ENCODE data around the gene TBKBP1.

Gene TBKBP1

GRCh38 chr17:47693731-47694580, at the start of gene TBKBP1:
Gene TBKBP1, plus strand, starts transcription at chr17:47694161. Its CDS starts 1,952 bp downstream, at chr17:47696113.
- TF ChIP-seq CTCF (conservative IDR thresholded peaks at IDR 0.05; ENCODE audit: low read depth, low read length) = no peak
- DNase-seq (ENCODE audit: low read depth) = peak; percentile 27
- H3K4me3 ChIP-seq (ENCODE audit: low read depth, low read length) = peak within 1 kb of the TSS; percentile 69

GRCh38 chr17:47644324-47644723, 49.6 kb upstream of the TBKBP1 start:
- no peak for TF ChIP-seq CTCF (conservative IDR thresholded peaks at IDR 0.05; ENCODE audit: low read depth, low read length)
- no peak for DNase-seq (ENCODE audit: low read depth)
- H3K4me3 ChIP-seq (ENCODE audit: low read depth, low read length) = no peak overlapping the region

GRCh38 chr17:47649153-47649971, 44.6 kb upstream of the TBKBP1 start, which contains the start of gene KPNB1:
Gene KPNB1, plus strand, starts transcription at chr17:47649919. Its CDS starts 326 bp downstream, at chr17:47650245.
- H3K4me3 ChIP-seq (ENCODE audit: low read depth, low read length) = peak within 1 kb of the TSS; percentile 87
- DNase-seq (ENCODE audit: low read depth) = peak; percentile 100
- no peak for TF ChIP-seq CTCF (conservative IDR thresholded peaks at IDR 0.05; ENCODE audit: low read depth, low read length)

- TF ChIP-seq CTCF (conservative IDR thresholded peaks at IDR 0.05; ENCODE audit: low read depth, low read length) = no peak
- no peak for DNase-seq (ENCODE audit: low read depth)
- peak overlapping the region; percentile 87 for H3K4me3 ChIP-seq (ENCODE audit: low read depth, low read length)
Measured at GRCh38 chr17:47649972-47650524, 43.9 kb upstream of the TBKBP1 start.

- TF ChIP-seq CTCF (conservative IDR thresholded peaks at IDR 0.05; ENCODE audit: low read depth, low read length) = no peak
- H3K4me3 ChIP-seq (ENCODE audit: low read depth, low read length) = peak overlapping the region; percentile 87
- DNase-seq (ENCODE audit: low read depth) = peak; percentile 97
Measured at GRCh38 chr17:47650525-47651522, 43.1 kb upstream of the TBKBP1 start.

- H3K4me3 ChIP-seq (ENCODE audit: low read depth, low read length) = no peak overlapping the region
- TF ChIP-seq CTCF (conservative IDR thresholded peaks at IDR 0.05; ENCODE audit: low read depth, low read length) = no peak
- DNase-seq (ENCODE audit: low read depth) = no peak
Measured at GRCh38 chr17:47651704-47652103, 42.3 kb upstream of the TBKBP1 start.

Measured in choroid plexus epithelial cell (primary cell).